ENCODE results near the gene WNT2. TPM values are rescaled to one million over a fixed set of nuclear protein-coding genes. Genes with fewer than 3 reads are reported as not detected.

The WNT2 gene
- polyA plus RNA-seq, 1 donor from 2014 or later, result not detected

DNA sequence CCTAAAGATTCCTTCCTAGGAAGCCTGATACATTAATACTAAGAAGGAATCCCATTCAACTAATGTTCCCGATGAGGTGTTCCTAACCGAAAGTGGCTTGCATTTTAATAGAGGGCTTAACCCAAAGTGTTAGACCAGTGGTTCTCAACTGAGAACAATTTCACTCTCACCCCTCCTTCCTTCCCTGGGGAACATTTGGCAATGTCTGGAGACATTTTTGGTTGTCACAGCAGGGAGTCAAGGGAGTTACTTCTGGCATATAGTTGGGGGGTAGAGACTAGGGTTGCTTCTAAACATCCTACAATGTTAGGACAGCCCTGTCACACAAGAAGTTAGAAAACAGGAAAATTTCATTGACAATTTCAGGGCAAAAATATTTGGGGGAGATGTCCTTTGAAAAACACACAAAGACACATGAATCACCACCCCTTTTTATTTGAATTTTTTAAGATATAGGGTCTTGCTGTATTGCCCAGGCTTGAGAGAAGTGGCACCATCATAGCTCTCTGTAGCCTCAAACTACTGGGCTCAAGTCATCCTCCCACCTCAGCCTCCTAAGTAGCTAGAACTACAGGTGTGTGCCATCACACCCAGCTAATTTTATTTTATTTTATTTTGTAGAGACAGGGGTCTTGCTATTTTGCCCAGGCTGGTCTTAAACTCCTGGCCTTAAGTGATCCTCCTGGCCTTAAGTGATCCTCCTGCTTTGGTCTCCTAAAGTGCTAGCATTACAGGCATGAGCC lies 50.7 kb downstream of the WNT2 start:
- TF ChIP-seq MXI1 (conservative IDR thresholded peaks at IDR 0.05; ENCODE audit: poor library complexity, severe bottlenecking) (no peak), EP300 (conservative IDR thresholded peaks at IDR 0.05; ENCODE audit: poor library complexity, severe bottlenecking) (no peak), TAF1 (IDR thresholded peaks at IDR 0.05; ENCODE audit: low read depth) (no peak), SMC3 (conservative IDR thresholded peaks at IDR 0.05; ENCODE audit: poor library complexity) (no peak), REST (IDR thresholded peaks at IDR 0.05; ENCODE audit: borderline replicate concordance) (no peak), POLR2AphosphoS5 (IDR thresholded peaks at IDR 0.05) (no peak), RAD21 (conservative IDR thresholded peaks at IDR 0.05) (no peak), EZH2 (IDR thresholded peaks at IDR 0.05; ENCODE audit: borderline replicate concordance, insufficient read depth, low read length, poor library complexity, severe bottlenecking) (no peak)
- TF ChIP-seq, protein P1, sequence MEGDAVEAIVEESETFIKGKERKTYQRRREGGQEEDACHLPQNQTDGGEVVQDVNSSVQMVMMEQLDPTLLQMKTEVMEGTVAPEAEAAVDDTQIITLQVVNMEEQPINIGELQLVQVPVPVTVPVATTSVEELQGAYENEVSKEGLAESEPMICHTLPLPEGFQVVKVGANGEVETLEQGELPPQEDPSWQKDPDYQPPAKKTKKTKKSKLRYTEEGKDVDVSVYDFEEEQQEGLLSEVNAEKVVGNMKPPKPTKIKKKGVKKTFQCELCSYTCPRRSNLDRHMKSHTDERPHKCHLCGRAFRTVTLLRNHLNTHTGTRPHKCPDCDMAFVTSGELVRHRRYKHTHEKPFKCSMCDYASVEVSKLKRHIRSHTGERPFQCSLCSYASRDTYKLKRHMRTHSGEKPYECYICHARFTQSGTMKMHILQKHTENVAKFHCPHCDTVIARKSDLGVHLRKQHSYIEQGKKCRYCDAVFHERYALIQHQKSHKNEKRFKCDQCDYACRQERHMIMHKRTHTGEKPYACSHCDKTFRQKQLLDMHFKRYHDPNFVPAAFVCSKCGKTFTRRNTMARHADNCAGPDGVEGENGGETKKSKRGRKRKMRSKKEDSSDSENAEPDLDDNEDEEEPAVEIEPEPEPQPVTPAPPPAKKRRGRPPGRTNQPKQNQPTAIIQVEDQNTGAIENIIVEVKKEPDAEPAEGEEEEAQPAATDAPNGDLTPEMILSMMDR (IDR thresholded peaks at IDR 0.05; ENCODE audit: poor library complexity, severe bottlenecking), result no peak

DNA sequence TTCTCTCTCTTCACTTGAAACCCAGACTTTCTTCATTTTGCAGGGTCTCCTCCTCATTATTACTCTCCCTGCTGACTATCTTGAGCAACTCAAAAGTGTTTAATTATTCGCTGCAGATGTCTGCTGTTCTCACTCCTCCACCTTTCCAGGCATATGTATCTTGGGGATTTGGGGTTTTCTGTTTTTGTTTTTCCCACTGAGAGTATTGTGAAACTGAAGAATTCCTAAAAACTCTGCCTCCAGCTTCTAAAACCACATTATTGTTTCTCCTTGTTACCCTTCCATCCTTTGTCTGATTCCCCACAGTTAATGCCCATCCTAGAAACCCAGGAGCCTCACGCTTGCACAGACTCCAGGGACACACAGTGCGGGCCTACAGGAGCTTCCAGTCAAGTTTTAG lies 51.3 kb downstream of the WNT2 start:
- H3K27ac ChIP-seq (ENCODE audit: low read length), result no peak overlapping the region
- no peaks in the 10 kb centered on the region for H3K79me2 ChIP-seq (replicated peaks; ENCODE audit: insufficient read depth, low read length)
- H3K9ac ChIP-seq (ENCODE audit: low read length), result no peak overlapping the region
- no peak for TF ChIP-seq REST (IDR thresholded peaks at IDR 0.05; ENCODE audit: borderline replicate concordance)
- TF ChIP-seq TAF1 (IDR thresholded peaks at IDR 0.05; ENCODE audit: low read depth), result no peak
- no peak for TF ChIP-seq POLR2AphosphoS5 (IDR thresholded peaks at IDR 0.05)
- TF ChIP-seq, protein P1 (IDR thresholded peaks at IDR 0.05; ENCODE audit: poor library complexity, severe bottlenecking), result no peak
- no peak for TF ChIP-seq SMC3 (conservative IDR thresholded peaks at IDR 0.05; ENCODE audit: poor library complexity)
- no peak for TF ChIP-seq MXI1 (conservative IDR thresholded peaks at IDR 0.05; ENCODE audit: poor library complexity, severe bottlenecking)
- TF ChIP-seq EP300 (conservative IDR thresholded peaks at IDR 0.05; ENCODE audit: poor library complexity, severe bottlenecking), result no peak
- no peak for TF ChIP-seq EZH2 (IDR thresholded peaks at IDR 0.05; ENCODE audit: borderline replicate concordance, insufficient read depth, low read length, poor library complexity, severe bottlenecking)
- no peak for TF ChIP-seq RAD21 (conservative IDR thresholded peaks at IDR 0.05)
- no peaks in the 10 kb centered on the region for H3K9me3 ChIP-seq (ENCODE audit: low read length)
- no peak overlapping the region for H2AFZ ChIP-seq (ENCODE audit: low read depth, low read length)
- H3K27me3 ChIP-seq (ENCODE audit: insufficient read depth, low read depth, low read length), result no peaks in the 10 kb centered on the region
- no peaks in the 10 kb centered on the region for H3K36me3 ChIP-seq (ENCODE audit: insufficient read depth, low read length)
- no peak overlapping the region for H3K4me3 ChIP-seq (ENCODE audit: low read length)
- H4K20me1 ChIP-seq (ENCODE audit: insufficient read depth), result no peaks in the 10 kb centered on the region
- H3F3A ChIP-seq (ENCODE audit: insufficient read depth, low read length, poor library complexity, severe bottlenecking), result no peaks in the 10 kb centered on the region
- no peak overlapping the region for H3K4me2 ChIP-seq (ENCODE audit: low read length)
- H3K9me2 ChIP-seq (ENCODE audit: insufficient read depth, low read length), result no peaks in the 10 kb centered on the region

More for the DNA sequence above, 50.7 kb downstream of the WNT2 start:
- Histone ChIP-seq H3K4me2 (ENCODE audit: low read length) (no peak overlapping the region), H3K9ac (ENCODE audit: low read length) (no peak overlapping the region), H3K27me3 (ENCODE audit: insufficient read depth, low read depth, low read length) (no peaks in the 10 kb centered on the region), H3K9me3 (ENCODE audit: low read length) (no peaks in the 10 kb centered on the region), H2AFZ (ENCODE audit: low read depth, low read length) (no peak overlapping the region), H3K79me2 (replicated peaks; ENCODE audit: insufficient read depth, low read length) (no peaks in the 10 kb centered on the region), H4K20me1 (ENCODE audit: insufficient read depth) (no peaks in the 10 kb centered on the region), H3K36me3 (ENCODE audit: insufficient read depth, low read length) (no peaks in the 10 kb centered on the region), H3K27ac (ENCODE audit: low read length) (no peak overlapping the region), H3F3A (ENCODE audit: insufficient read depth, low read length, poor library complexity, severe bottlenecking) (no peaks in the 10 kb centered on the region), H3K4me3 (ENCODE audit: low read length) (no peak overlapping the region), H3K9me2 (ENCODE audit: insufficient read depth, low read length) (no peaks in the 10 kb centered on the region)
